Kidney epithelial cell (primary cell): ENCODE results near the gene CRIP2. TPM values are rescaled to one million over a fixed set of nuclear protein-coding genes. Genes with fewer than 3 reads are reported as not detected.

Source experiments
- DNase-seq: peaks from one replicate; pipeline ENCODE4 v3.0.0-alpha.2; 2010; ENCODE audit warnings: low read depth
- H3K27me3 ChIP-seq: 2 replicates; pipeline ENCODE4 v1.6.0; 2011; ENCODE audit warnings: low read length; ENCODE audit not compliant: control insufficient read depth, insufficient read depth
- H3K36me3 ChIP-seq: 2 replicates; pipeline ENCODE4 v1.5.1; 2011; ENCODE audit warnings: low read length; ENCODE audit not compliant: control insufficient read depth, insufficient read depth
- H3K4me3 ChIP-seq: 2 replicates; pipeline ENCODE4 v1.5.1; 2011; ENCODE audit warnings: low read depth, mild to moderate bottlenecking, control low read depth, low read length
- total RNA-seq: library from RNA; depleted of rRNA; stranded (reverse); fragments of >200 nt; gene quantifications from 2 replicates; pipeline ENCODE4 v1.2.3, GENCODE V29; 2015
- TF ChIP-seq, protein P1 (sequence below): IDR thresholded peaks from 2 replicates; pipeline ENCODE4 v1.5.1; 2011; ENCODE audit warnings: mild to moderate bottlenecking, moderate library complexity, low read length, control low read depth, inconsistent platforms; ENCODE audit not compliant: insufficient read depth, poor library complexity, severe bottlenecking

The CRIP2 gene
- total RNA-seq, 1 donor from 2014 or later, result 101 TPM

DNA sequence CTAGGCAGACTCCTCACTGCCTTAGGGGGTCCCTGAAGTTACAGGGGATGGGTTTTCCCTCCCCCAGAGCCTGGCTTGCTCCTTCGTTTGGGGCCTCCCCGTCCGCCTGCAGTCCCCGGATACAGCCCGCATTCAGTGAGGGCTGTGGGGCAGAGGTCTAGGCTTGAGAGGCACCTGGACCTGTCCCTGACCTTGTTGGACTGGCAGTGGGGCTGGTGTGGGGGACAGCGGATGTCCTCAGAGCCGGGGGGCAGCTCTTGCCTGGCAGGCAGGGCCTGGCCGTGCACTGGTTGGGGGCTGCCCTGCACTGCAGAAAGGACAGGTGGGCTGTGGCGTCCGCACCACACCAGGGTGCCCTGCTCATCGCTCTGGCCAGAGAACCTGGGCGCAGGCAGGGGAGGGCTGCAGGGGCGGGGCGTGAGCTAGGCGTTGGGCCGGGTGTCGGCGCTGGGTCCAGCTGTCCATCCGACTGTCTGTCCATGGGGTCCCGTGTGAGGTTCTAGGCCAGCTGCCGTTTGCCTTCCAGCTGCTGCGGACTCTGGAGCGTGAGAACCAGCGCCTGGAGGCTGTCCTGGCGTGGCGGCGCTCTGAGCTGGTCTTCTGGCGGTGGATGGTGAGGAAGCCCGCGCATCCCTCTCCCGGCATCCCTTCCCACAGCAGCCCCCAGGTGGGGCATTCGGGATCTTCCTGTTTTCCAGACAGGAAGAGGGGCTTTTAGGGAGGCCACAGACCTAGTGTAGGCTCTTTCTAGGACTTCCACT lies 22.4 kb downstream of the CRIP2 start:
- DNase-seq, result no peak
- no peak overlapping the region for H3K4me3 ChIP-seq
- H3K27me3 ChIP-seq, result no peaks in the 10 kb centered on the region
- TF ChIP-seq, protein P1, sequence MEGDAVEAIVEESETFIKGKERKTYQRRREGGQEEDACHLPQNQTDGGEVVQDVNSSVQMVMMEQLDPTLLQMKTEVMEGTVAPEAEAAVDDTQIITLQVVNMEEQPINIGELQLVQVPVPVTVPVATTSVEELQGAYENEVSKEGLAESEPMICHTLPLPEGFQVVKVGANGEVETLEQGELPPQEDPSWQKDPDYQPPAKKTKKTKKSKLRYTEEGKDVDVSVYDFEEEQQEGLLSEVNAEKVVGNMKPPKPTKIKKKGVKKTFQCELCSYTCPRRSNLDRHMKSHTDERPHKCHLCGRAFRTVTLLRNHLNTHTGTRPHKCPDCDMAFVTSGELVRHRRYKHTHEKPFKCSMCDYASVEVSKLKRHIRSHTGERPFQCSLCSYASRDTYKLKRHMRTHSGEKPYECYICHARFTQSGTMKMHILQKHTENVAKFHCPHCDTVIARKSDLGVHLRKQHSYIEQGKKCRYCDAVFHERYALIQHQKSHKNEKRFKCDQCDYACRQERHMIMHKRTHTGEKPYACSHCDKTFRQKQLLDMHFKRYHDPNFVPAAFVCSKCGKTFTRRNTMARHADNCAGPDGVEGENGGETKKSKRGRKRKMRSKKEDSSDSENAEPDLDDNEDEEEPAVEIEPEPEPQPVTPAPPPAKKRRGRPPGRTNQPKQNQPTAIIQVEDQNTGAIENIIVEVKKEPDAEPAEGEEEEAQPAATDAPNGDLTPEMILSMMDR, result no peak
- H3K36me3 ChIP-seq, result no peaks in the 10 kb centered on the region

- DNase-seq, result no peak
- no peaks in the 10 kb centered on the region for H3K36me3 ChIP-seq
- TF ChIP-seq, protein P1, result no peak
Observed at GRCh38 chr14:105497671-105498429, 23.2 kb downstream of the CRIP2 start.

GRCh38 chr14:105498430-105499255 lies 24.0 kb downstream of the CRIP2 start:
- Histone ChIP-seq H3K27me3 (no peaks in the 10 kb centered on the region), H3K36me3 (no peaks in the 10 kb centered on the region), H3K4me3 (no peak overlapping the region)
- TF ChIP-seq, protein P1, result no peak
- DNase-seq, result no peak

More at GRCh38 chr14:105497671-105498429, 23.2 kb downstream of the CRIP2 start:
- Histone ChIP-seq H3K27me3 (no peaks in the 10 kb centered on the region), H3K4me3 (no peak overlapping the region)

DNA sequence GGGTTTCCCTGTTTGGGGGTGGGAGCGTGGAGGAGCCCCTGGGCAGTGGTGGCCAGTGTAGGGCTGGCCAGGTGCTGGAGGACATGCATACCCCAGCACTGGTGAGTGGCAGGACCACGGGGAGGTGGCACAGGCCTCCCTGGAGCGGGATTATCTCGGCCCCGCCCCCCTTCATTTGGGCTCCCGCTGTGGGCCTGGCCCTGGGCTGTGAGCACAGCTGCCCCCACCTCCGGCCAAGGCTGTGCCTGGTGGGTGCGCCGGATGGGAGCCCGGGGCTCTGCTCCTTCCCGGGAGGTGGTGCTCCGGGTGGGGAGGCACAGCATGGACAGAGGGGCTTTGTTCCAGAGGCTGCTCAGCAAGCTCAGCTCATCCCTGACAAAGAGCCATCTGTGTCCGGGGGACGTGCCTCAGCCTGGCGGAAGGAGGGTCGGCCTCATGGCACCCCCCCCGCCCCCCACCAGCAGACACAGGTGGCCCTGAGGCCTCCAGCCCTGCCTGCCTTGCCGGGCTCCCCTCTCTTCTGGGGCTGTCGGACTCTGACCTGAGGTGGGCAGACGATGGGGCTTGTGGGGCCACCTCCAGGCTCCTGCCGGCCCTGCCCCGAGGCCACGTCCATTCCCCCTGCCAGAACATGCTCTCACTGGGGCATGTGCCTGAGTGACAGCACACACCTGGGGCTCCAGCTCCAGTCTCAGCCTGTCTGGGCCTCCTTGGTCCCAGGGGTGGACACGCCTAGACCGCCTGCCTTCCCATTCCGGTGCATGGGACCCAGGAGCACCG lies 24.8 kb downstream of the CRIP2 start:
- no peak for DNase-seq
- H3K27me3 ChIP-seq, result no peaks in the 10 kb centered on the region
- TF ChIP-seq, protein P1, result no peak
- H3K36me3 ChIP-seq, result no peaks in the 10 kb centered on the region
- no peak overlapping the region for H3K4me3 ChIP-seq

DNA sequence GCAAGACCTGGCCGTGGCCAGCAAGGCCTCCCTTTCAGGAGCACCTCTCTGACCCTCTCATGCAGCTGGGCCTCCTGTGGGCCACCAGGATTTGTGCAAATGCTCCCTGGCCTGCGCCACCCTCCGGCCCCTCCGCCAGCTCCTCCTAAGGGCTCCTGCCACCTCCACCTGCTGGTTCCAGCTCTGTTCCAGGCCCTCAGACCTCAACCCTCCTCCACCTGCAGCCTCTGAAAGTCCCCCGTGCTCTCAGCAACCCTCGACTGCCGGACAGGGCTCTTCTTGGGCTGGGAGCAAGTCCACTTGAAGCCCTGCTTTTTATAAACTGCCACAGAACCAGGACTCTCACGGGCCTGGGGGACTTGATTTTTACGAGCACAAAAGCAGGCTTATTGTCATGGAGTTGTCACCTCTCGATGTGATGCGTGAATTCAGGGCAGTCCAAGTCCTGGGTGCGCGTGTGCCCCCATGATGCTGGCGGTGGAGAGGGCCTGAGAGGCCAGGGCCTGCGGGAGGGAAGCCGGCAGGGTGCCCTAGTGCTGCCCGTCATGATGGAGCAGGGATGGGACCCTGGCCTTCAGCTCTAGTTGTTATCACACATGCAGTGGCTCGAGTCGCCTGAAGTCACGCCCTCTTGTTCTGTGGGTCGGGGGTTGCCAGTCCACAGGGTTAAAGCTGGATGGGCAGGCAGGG lies 25.6 kb downstream of the CRIP2 start:
- Histone ChIP-seq H3K27me3 (no peaks in the 10 kb centered on the region), H3K36me3 (no peaks in the 10 kb centered on the region), H3K4me3 (no peak overlapping the region)
- TF ChIP-seq, protein P1, result no peak
- no peak for DNase-seq
